Measurements from ENCODE around the gene PARVB. TPM values are rescaled to one million over a fixed set of nuclear protein-coding genes. Genes with fewer than 3 reads are reported as not detected.
"Not testable (repeated sequence)": the region's sequence is repeated elsewhere in the genome, so short reads cannot be mapped to it uniquely, and the experiment has no call there.

The PARVB gene
- total RNA-seq, 1 donor from 2014 or later, result 128 TPM

DNA sequence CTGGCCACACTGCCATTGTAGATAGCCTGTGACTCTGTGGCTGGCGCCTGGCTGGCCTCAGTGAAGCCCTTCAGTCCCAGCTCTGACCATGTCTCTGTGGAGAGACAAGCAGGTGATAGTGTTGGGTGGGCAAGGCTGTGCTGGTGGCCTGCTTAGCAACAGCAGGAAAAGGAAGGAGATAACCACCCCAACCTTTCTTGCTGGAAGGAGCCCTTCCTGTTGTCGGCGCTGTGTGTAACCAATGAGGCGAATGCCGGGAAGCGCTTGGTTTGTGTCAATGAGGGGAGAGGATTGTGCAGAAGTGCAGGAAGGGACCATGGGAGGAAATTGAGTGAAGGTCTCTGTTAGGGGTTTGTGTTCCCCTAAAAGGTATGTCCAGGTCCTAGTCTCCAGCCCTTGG lies 27.3 kb downstream of the PARVB start:
- no peak for DNase-seq (ENCODE audit: low read depth, low spot score)

GRCh38 chr22:44051961-44052360 lies 27.9 kb downstream of the PARVB start:
- no peak for DNase-seq (ENCODE audit: low read depth, low spot score)

- DNase-seq (ENCODE audit: low read depth, low spot score), result no peak
These were observed 31.7 kb downstream of the PARVB start for GRCh38 chr22:44055805-44056204.

DNA sequence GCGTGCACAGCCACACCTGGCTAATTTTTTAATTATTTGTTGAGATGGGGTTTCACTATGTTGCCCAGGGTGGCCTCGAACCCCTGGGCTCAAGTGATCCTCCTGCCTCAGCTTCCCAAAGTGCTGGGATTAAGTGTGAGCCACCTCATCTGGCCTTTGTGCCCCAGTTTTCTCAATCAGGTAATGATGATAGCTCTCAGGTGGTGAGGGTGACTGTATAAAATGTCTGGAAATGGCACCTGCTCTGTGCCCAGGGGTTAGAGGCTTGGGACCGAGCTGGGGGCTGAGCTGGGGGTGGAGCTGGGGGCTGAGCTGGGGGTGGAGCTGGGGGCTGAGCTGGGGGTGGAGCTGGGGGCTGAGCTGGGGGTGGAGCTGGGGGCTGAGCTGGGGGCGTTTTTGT lies 32.5 kb downstream of the PARVB start:
- DNase-seq (ENCODE audit: low read depth, low spot score), result not testable (repeated sequence)

DNA sequence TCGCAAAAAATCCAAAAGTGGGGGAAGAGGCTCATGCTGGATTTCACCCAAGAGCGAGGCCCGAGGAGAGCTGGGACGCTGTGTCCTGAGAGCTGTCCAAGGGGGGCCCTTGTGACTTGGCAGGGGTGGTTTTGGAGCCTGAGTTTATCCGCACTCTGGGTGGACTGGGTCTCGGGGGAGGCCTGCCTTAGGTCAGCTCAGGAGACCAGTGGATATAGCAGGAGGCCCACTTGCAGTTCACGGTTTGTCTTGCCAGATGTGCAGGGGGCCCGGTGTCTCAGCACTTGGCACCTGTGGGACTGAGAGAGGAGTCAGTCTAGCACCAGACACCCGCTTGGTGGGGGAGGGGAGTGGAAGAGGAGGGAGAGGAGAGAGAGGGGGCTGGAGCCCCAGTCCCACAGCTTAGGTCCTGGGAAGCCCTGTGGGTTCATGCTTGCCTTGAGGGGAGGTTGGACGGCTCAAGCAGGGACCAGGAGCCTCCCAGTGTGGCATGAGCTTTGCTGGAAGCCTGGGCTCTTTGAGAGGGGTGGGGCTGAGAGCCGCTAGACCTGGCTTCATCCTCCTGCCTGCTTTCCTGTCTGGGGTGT lies 33.4 kb downstream of the PARVB start:
- no peak for DNase-seq (ENCODE audit: low read depth, low spot score)

DNA sequence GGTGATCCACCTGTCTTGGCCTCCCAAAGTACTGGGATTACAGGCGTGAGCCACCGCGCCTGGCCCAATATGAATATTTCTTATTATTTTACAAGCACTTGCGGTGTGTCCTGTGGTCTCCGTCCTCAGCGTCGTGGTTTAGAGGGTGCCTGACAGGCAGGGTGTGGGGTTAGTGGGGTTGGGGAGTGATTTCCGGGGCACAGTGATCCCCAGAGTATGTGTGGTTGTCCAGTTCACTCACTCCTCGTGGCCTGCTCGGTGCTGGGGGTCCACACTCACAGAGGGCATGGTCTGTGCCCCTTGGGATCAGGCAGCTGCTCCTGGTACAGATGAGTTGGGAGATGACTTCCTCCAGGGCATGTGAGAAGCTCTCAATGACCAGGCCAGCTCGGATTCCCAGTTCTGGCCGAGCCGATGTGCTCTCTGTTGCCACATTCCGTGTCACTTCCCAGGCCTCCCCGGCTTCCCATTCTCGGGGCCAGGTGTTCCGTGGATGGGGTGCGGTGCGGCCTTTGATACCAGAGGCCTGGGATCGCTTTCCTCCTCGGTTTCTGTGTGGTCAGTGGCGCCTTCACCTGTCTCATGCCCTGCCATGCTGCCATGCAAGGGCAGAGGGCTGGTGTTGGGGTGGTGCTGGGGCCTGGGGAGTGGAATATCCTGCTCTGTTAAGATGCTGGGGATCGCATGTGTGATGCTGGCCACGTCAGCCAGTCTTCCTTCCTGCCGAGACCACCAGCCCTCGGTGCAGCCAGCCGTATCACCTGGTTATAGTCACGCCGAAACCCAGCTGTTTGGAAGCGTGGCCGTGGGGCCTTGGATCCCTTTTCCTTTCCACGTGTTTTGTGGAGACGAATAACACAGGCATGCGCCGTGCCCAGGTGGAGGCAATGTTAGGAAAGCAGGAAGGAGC lies 39.6 kb downstream of the PARVB start:
- DNase-seq (ENCODE audit: low read depth, low spot score), result no peak

DNA sequence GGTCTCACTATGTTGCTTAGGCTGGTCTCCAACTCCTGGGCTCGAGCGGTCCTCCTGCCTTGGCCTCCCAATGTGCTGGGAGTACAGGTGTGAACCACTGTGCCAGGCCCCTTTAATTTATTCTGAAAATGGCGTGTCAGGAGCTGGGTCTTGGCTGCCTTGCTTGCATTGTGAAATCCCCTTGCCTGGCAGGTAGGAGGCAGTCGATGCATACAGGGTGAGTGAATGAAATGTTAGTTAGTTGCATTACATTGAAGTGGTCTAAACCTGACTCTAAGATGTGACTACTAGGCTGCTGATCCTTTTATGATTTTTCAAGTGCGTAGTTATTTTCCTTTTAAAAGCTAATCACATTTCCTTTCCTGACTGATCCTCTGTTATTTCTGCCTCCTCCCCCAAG lies 42.9 kb downstream of the PARVB start:
- DNase-seq (ENCODE audit: low read depth, low spot score), result no peak

GRCh38 chr22:44067901-44068300 lies 43.8 kb downstream of the PARVB start:
- no peak for DNase-seq (ENCODE audit: low read depth, low spot score)

DNA sequence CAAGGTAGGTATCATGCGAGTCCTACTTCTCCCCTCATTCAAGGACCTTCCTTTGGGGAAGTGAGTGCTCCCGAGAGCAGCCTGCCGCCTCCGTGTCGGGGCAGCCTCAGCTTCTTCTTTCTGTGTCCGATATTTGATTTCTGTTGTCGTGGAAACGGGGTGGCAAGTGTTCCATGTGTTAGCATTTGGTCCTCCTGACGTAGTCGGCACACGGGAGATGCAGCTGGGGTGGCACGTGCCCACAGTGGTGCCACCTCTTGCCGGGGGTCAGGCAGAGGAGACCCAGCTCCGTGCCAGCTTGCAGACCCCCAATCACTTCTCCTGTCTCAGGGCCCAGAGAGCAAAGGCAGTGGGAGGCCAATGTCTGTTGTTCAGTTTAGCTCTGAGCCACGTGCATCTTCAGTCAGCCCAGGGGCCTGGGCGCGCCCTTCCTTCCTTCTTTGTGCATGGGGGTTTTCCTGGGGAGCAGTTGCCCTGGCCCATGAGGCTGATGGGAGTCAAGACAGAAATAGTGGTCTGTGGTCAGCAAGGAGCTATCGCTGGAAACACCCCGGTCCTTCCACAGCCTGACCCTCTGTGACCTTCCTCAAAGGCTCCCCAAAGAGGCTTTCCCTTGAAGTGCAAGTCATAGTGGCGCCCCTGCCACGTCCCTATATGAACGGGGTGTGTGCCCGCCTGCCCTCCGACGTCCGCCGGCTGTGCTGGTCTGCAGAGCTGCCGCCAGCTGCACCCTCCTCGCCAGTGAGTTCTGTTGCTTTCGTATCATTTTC lies 44.5 kb downstream of the PARVB start:
- no peak for DNase-seq (ENCODE audit: low read depth, low spot score)

DNA sequence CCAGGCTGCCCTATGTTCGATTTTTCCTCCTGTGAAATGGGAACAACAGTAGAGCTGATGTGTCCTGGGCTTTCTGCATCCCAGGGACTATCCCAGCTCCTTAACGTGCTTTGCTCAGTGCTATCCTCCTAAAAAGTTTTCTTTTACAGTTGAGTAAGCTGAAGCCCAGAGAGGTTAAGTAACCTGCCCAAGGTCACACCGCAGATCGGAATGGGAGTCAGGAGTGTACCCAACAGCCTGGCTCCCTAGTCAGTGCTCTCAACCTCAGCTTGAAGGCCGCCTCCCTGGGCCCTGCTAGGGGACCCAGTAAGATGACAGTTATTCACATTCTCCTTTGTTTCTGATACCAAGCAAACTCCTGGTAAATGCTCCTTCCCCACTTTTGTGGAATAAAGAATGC lies 45.9 kb downstream of the PARVB start:
- no peak for DNase-seq (ENCODE audit: low read depth, low spot score)

DNA sequence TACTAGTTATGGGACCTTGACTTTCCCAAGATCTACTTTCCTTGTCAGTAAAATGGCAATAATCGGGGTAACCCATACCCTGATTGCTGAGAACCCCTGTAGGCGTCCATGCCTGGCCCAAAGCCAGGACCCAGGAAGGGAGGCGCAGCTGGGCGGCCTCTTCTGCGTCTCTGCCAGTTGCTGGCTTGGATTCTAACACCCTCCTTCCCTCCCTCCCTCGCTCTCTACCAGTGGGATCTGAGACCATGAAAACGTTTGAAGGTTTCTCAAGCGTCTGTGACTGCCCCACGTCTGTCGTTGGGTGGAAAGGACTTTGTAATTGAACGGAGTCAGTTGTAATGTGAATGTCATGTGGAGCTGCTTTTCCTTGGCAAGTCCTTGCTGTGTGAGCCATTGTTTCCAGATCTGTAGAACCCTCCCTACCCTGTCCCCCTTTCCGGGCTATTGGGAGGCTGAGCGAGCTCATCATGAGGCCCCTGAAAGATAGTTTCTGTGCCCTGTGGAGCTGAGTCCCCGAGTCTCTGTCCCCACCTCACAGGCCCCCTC lies 47.8 kb downstream of the PARVB start:
- DNase-seq (ENCODE audit: low read depth, low spot score), result no peak

- DNase-seq (ENCODE audit: low read depth, low spot score), result no peak
These were observed 50.4 kb downstream of the PARVB start for GRCh38 chr22:44074337-44074984.

GRCh38 chr22:44075022-44075421 lies 50.9 kb downstream of the PARVB start:
- DNase-seq (ENCODE audit: low read depth, low spot score), result no peak

- no peak for DNase-seq (ENCODE audit: low read depth, low spot score)
These were observed 51.6 kb downstream of the PARVB start for GRCh38 chr22:44075670-44076069.

- DNase-seq (ENCODE audit: low read depth, low spot score), result no peak
These were observed 52.7 kb downstream of the PARVB start for GRCh38 chr22:44076825-44077224.

- DNase-seq (ENCODE audit: low read depth, low spot score), result peak; percentile 26
These were observed 57.1 kb downstream of the PARVB start for GRCh38 chr22:44080936-44081861.

DNA sequence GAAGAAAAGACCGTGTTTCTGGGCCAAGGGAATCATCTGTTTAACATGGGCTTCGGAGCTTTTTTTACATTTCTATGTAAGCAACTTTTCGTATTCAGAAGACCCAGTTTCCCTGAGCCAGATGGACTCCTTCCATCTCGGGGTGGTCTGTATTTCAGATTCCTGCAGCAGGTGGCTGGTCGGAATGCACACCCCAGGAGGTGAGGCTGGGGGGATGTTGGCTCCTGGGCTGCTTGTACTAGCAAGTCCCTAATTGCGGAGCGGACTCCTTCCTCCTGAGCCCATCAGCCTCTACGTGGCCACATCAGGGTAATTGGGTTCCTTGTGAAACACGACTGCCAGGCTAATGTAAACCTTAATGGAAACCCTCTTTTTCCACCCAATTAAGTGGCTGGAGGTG lies 58.7 kb downstream of the PARVB start:
- no peak for DNase-seq (ENCODE audit: low read depth, low spot score)

GRCh38 chr22:44084044-44084772 lies 60.1 kb downstream of the PARVB start:
- no peak for DNase-seq (ENCODE audit: low read depth, low spot score)

GRCh38 chr22:44085743-44086270 lies 61.7 kb downstream of the PARVB start:
- DNase-seq (ENCODE audit: low read depth, low spot score), result peak; percentile 61
